H1 (cell line): ENCODE results near the gene KIAA1143. TPM values are rescaled to one million over a fixed set of nuclear protein-coding genes. Genes with fewer than 3 reads are reported as not detected.
A peak's percentile ranks its signal among the peaks of the same experiment; 100 is the strongest.

Source experiments
- ASH2L ChIP-seq: fragments of 200-600, 300-600 bp; sonication (generic); IDR thresholded peaks from one replicate; pipeline ENCODE4 v1.7.1; 2017; ENCODE audit warnings: low read length
- CBX8 ChIP-seq: fragments of 300-800, 300-1000 bp; sonication (generic); IDR thresholded peaks from 2 replicates; pipeline ENCODE4 v1.7.1; 2016; ENCODE audit warnings: low read depth, low read length, borderline replicate concordance
- CTBP2 ChIP-seq: IDR thresholded peaks from 2 replicates; pipeline ENCODE4 v1.7.0; 2011; ENCODE audit warnings: borderline replicate concordance, mild to moderate bottlenecking, moderate library complexity, mixed read lengths, low read length; ENCODE audit not compliant: insufficient read depth, insufficient read length
- EGR1 ChIP-seq: IDR thresholded peaks from 2 replicates; pipeline ENCODE4 v1.6.1; 2011; ENCODE audit warnings: low read depth, low read length, borderline replicate concordance
- EP300 ChIP-seq, 2 experiments: IDR thresholded peaks; 1 replicate in 1 of 2; 2 replicates in 1 of 2; pipeline ENCODE4 v1.6.1; 2011 to 2012; ENCODE audit warnings: low read depth in 2 of 2, low read length in 2 of 2, mild to moderate bottlenecking in 2 of 2, borderline replicate concordance in 1 of 2, inconsistent platforms in 1 of 2, moderate library complexity in 1 of 2
- GTF2F1 ChIP-seq: IDR thresholded peaks from 2 replicates; pipeline ENCODE4 v1.6.1; 2012; ENCODE audit warnings: low read depth, low read length, improper control_type of control experiment, borderline replicate concordance
- HDAC6 ChIP-seq: IDR thresholded peaks from one replicate; pipeline ENCODE4 v1.7.1; 2012; ENCODE audit warnings: low read depth, mild to moderate bottlenecking, inconsistent platforms, low read length, moderate library complexity
- KDM4A ChIP-seq: IDR thresholded peaks from one replicate; pipeline ENCODE4 v1.7.1; 2012; ENCODE audit warnings: low read depth, mild to moderate bottlenecking, moderate library complexity, low read length, inconsistent platforms; ENCODE audit not compliant: severe bottlenecking
- NRF1 ChIP-seq: IDR thresholded peaks from 2 replicates; pipeline ENCODE4 v1.6.1; 2011; ENCODE audit warnings: mild to moderate bottlenecking, low read depth, low read length, improper control_type of control experiment
- RAD21 ChIP-seq, 2 experiments: IDR thresholded peaks in 1 of 2; conservative IDR thresholded peaks in 1 of 2; 2 replicates each; pipeline ENCODE4 v1.6.1; 2011; ENCODE audit warnings: low read depth in 2 of 2, low read length in 2 of 2, improper control_type of control experiment in 1 of 2, inconsistent platforms in 1 of 2, mild to moderate bottlenecking in 1 of 2, moderate library complexity in 1 of 2
- RNF2 ChIP-seq: fragments of 200-900, 300-1000 bp; sonication (generic); IDR thresholded peaks from 2 replicates; pipeline ENCODE4 v1.7.1; 2016; ENCODE audit warnings: borderline replicate concordance, low read depth, mild to moderate bottlenecking, antibody characterized with exemption, low read length; ENCODE audit not compliant: poor library complexity, severe bottlenecking; ENCODE audit errors: missing control alignments
- SAP30 ChIP-seq: fragments of 300-600 bp; sonication (generic); IDR thresholded peaks from 2 replicates; pipeline ENCODE4 v1.7.1; 2012; ENCODE audit warnings: low read length, moderate library complexity, mild to moderate bottlenecking, inconsistent platforms; ENCODE audit not compliant: insufficient read depth, insufficient replicate concordance
- SIX5 ChIP-seq: IDR thresholded peaks from 2 replicates; pipeline ENCODE4 v1.6.1; 2011; ENCODE audit warnings: mild to moderate bottlenecking, low read depth, low read length
- TCF12 ChIP-seq: IDR thresholded peaks from 2 replicates; pipeline ENCODE4 v1.6.1; 2011; ENCODE audit warnings: low read depth, mild to moderate bottlenecking, low read length
- polyA plus RNA-seq, 7 experiments: library from polyadenylated mRNA; depleted of rRNA in 3 of 7; stranded (reverse) in 5 of 7; unstranded in 2 of 7; fragments of >200 nt in 5 of 7; fragments of 200-250 nt in 2 of 7; gene quantifications; 1 replicate in 5 of 7; 2 replicates in 1 of 7; 4 replicates in 1 of 7; pipeline versions ENCODE4 v1.2.1 to v1.2.3, GENCODE V29; 2011 to 2013; ENCODE audit warnings: missing spikeins in 2 of 7, mixed read lengths in 2 of 7
- total RNA-seq: library from RNA; stranded (reverse); fragmentation: NEBNext Ultra II Directional; extraction: Animal tissue kit (Norgen Biotek cat#: 25700); gene quantifications from 2 replicates; pipeline ENCODE4 v1.2.1, GENCODE V29; 2021
- TF ChIP-seq, protein P1 (sequence below): IDR thresholded peaks from 2 replicates; pipeline ENCODE4 v1.6.1; 2012; ENCODE audit warnings: inconsistent platforms

Gene KIAA1143
- total and polyA plus RNA-seq, 2 of the 8 experiments (the other 6 are each of a cell fraction or from before 2014, with no cell fraction given), result 16.2 to 67.2 TPM

DNA sequence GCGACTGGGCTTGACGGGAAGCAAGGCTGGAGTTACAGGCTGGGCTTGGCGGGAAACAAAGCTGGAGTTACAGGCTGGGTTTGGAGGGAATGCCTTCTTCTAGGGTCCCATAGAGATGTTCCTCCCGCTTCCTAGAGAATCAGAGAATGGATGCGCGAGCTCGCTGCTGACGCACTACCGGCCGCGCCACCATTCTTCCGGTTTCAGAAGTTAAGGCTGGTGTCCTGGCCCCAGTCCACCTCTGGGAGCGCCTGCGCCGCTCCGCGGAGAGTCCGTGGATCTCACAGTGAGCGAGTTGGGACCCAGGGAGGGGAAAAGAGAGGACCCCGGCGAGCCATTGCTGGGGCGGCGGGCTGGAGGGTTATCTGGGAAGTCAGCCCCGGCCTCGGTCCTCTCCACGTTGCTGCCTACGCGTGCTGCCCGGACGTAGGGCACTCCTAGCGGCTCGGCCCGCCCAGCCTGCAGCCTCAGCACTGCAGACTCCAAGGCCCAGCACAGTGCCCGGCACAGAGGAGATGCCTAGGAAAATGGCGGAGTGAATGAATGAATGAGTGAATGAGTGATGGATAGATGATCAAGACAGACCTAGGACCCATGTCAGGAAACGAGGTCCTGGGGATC is 48.9 kb downstream of the KIAA1143 start, which contains the start of gene ZNF502 (continued):
- TF ChIP-seq KDM4A, result peak; percentile 99
- no peak for TF ChIP-seq RNF2
- no peak for TF ChIP-seq SAP30
- TF ChIP-seq CTBP2, result no peak
- peak; percentile 62 for TF ChIP-seq ASH2L
- TF ChIP-seq EGR1, result peak; percentile 77
- TF ChIP-seq, protein P1, sequence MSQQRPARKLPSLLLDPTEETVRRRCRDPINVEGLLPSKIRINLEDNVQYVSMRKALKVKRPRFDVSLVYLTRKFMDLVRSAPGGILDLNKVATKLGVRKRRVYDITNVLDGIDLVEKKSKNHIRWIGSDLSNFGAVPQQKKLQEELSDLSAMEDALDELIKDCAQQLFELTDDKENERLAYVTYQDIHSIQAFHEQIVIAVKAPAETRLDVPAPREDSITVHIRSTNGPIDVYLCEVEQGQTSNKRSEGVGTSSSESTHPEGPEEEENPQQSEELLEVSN, result peak; percentile 98
- TF ChIP-seq HDAC6, result no peak
- TF ChIP-seq SIX5, result no peak
- no peak for TF ChIP-seq TCF12
- TF ChIP-seq CBX8, result no peak
- TF ChIP-seq GTF2F1, result peak; percentile 48; the same call in 1 of the 2 replicates
- peak; percentile 36 to 38; a peak in 3 of 4 replicates for TF ChIP-seq RAD21 (IDR thresholded peaks at IDR 0.05 in 1 of 2, conservative IDR thresholded peaks at IDR 0.05 in 1 of 2; ENCODE audit: low read depth in 2 of 2, low read length in 2 of 2)
- no peak for TF ChIP-seq EP300 (IDR thresholded peaks at IDR 0.05; ENCODE audit: borderline replicate concordance in 1 of 2, low read depth in 2 of 2, low read length in 2 of 2)
- 0 out of 2 replicates have a peak, but pooled peaks have one; percentile 9 for TF ChIP-seq NRF1
